Activated B cell treated with CpG ODN at 0.5 μM for 24 hours (primary cell): ENCODE data around the gene DENND10. TPM values are rescaled to one million over a fixed set of nuclear protein-coding genes. Genes with fewer than 3 reads are reported as not detected.

ENCODE experiments used
- ATAC-seq: fragments of 200-7000 bp; cut with Tn5 transposase; one replicate; pipeline ENCODE4 v1.10.0; 2021; ENCODE audit warnings: low read depth, mild to moderate bottlenecking, moderate library complexity
- CTCF ChIA-PET: fragments of 350-600 bp; sonication (Branson Sonifier 250); formaldehyde crosslinking; loops from one replicate; lab custom pipeline; 2021; ENCODE audit warnings: antibody characterized with exemption; lab: Charles Lee
- POLR2A ChIA-PET: fragments of 350-600 bp; sonication (Branson Sonifier 250); formaldehyde crosslinking; loops from one replicate; lab custom pipeline; 2021; ENCODE audit warnings: antibody characterized with exemption; lab: Charles Lee
- DNase-seq: peaks from one replicate; pipeline ENCODE4 v3.0.0; 2022
- H3K27ac Mint-ChIP-seq: one replicate; pipeline ENCODE4 v1.8.0; 2020; ENCODE audit warnings: mixed read lengths
- H3K27me3 Mint-ChIP-seq: one replicate; pipeline ENCODE4 v1.8.0; 2021; ENCODE audit warnings: mixed read lengths
- H3K36me3 Mint-ChIP-seq: one replicate; pipeline ENCODE4 v1.8.0; 2021; ENCODE audit warnings: low read depth, mixed read lengths
- H3K4me1 Mint-ChIP-seq: one replicate; pipeline ENCODE4 v1.8.0; 2021; ENCODE audit warnings: mixed read lengths
- H3K4me3 Mint-ChIP-seq: one replicate; pipeline ENCODE4 v1.8.0; 2020; ENCODE audit warnings: mild to moderate bottlenecking, mixed read lengths
- H3K9me3 Mint-ChIP-seq: one replicate; pipeline ENCODE4 v1.8.0; 2020; ENCODE audit warnings: mixed read lengths
- intact Hi-C: fragments of 100-400 bp; cut with micrococcal nuclease; formaldehyde crosslinking; loops from one replicate; pipeline ENCODE4 v1.15.1; 2024
- total RNA-seq: library from RNA; stranded (reverse); gene quantifications from 2 replicates; pipeline ENCODE4 v1.2.3, GENCODE V29; 2022
- TF ChIP-seq, protein P1 (sequence below): fragments of 200-600 bp; IDR thresholded peaks from one replicate; pipeline ENCODE4 v1.8.0; 2022; ENCODE audit warnings: antibody characterized with exemption, mild to moderate bottlenecking

Gene DENND10
- total RNA-seq, 1 donor from 2014 or later: 15.0 TPM

GRCh38 chr10:119079599-119080520 lies 24.1 kb upstream of the DENND10 start:
- ATAC-seq (peak; percentile 61), DNase-seq (no peak)
- POLR2A ChIA-PET: interaction anchor here (0.6 to 2.2 kb wide), 5 partner anchors 19 to 437 kb away, joined by 3 to 13 read pairs (median 5); partner anchors contain the start of genes DENND10 and SFXN4
- H3K4me3 Mint-ChIP-seq: peak overlapping the region; percentile 89
- H3K27ac Mint-ChIP-seq: peak overlapping the region; percentile 93
- H3K36me3 Mint-ChIP-seq: peaks cover 30% of the 10 kb centered on the region
- intact Hi-C loops: loop anchor here (1.0 to 10.0 kb wide), 11 partner anchors 19 to 795 kb away; partner anchors contain the start of genes BAG3, DENND10, MCMBP and PRDX3
- TF ChIP-seq, protein P1, sequence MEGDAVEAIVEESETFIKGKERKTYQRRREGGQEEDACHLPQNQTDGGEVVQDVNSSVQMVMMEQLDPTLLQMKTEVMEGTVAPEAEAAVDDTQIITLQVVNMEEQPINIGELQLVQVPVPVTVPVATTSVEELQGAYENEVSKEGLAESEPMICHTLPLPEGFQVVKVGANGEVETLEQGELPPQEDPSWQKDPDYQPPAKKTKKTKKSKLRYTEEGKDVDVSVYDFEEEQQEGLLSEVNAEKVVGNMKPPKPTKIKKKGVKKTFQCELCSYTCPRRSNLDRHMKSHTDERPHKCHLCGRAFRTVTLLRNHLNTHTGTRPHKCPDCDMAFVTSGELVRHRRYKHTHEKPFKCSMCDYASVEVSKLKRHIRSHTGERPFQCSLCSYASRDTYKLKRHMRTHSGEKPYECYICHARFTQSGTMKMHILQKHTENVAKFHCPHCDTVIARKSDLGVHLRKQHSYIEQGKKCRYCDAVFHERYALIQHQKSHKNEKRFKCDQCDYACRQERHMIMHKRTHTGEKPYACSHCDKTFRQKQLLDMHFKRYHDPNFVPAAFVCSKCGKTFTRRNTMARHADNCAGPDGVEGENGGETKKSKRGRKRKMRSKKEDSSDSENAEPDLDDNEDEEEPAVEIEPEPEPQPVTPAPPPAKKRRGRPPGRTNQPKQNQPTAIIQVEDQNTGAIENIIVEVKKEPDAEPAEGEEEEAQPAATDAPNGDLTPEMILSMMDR: no peak
- CTCF ChIA-PET: interaction anchor here (1.7 kb wide), 1 partner anchor 25 kb away, joined by 5 read pairs; the partner anchor contains the start of gene DENND10
- H3K27me3 Mint-ChIP-seq: no peaks in the 10 kb centered on the region
- no peaks in the 10 kb centered on the region for H3K9me3 Mint-ChIP-seq
- H3K4me1 Mint-ChIP-seq: peaks cover 50% of the 10 kb centered on the region

DNA sequence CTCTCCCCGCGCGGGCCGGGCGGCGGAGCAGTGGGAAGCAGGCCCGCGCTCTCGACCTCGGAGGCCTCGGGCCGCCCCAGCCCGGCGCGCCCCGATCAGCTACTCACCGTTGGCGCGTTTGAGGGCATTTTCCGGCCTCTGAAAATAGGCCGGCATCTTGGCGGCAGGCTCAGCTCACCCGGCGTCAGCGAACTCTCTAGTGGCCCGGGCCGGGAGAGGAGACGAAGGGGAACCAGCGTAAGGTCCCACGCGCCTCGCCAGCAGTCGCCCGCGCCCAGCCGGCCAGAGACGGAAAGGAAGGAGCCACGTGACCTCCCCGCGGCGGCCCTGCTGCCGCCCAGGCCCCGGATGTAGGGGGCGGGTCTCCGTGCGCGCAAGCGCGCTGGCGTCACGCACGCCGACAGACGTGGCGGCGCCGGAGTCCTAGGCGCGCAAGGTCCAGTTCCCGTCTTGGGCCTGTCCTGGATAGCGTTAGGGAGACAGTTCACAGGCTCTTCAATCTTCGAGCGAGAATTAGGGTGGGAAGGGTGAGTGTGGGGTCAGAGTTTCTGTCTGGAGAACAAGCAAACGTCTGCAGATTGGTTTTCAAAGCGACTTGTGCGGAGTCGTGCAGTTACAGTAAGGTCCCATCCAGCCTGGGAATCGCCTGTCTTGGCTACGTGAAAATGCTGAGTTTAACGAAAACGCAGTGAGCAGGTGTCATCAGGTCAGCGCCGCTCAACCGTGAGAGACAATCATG lies 23.2 kb upstream of the DENND10 start, which contains the start of gene EIF3A:
EIF3A (minus strand) TSS at position 297 of the 739 bp plus-strand sequence; CDS start at position 156, 141 bp downstream.
- intact Hi-C loops: loop anchor here (1.0 to 10.0 kb wide), 12 partner anchors 20 to 794 kb away; partner anchors contain the start of genes BAG3, DENND10, MCMBP and PRDX3
- Mint-ChIP-seq H3K36me3 (peaks cover 27% of the 10 kb centered on the region), H3K27me3 (no peaks in the 10 kb centered on the region), H3K4me1 (peaks cover 49% of the 10 kb centered on the region), H3K4me3 (peak within 1 kb of the TSS; percentile 89), H3K27ac (peak within 1 kb of the TSS; percentile 93), H3K9me3 (no peaks in the 10 kb centered on the region)
- TF ChIP-seq, protein P1: no peak
- POLR2A ChIA-PET: interaction anchor here (0.5 to 2.2 kb wide), 7 partner anchors 20 to 792 kb away, joined by 3 to 13 read pairs (median 5); partner anchors contain the start of genes DENND10, MCMBP and SFXN4
- ATAC-seq (peak; percentile 79), DNase-seq (peak; percentile 97)
- CTCF ChIA-PET: no interaction called here

DNA sequence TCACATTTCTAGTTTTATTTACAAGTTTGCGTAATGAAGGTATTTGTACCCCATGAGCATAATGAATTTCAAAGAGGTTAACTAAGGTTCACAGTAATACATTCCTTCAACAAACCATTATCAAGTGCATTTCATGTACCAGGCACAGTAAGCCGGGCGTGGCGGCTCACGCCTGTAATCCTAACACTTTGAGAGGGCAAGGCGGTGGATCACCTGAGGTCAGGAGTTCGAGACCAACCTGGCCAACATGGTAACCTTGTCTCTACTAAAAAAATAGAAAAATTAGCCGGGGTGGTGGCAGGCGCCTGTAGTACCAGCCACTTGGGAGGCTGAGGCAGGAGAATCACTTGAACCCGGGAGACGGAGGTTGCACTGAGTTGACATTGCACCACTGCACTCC lies 19.0 kb upstream of the DENND10 start:
- DNase-seq: no peak
- H3K4me3 Mint-ChIP-seq: no peak overlapping the region
- intact Hi-C loops: loop anchor here (5.0 to 10.0 kb wide), 3 partner anchors 47 to 790 kb away; partner anchors contain the start of gene MCMBP
- no peaks in the 10 kb centered on the region for H3K27me3 Mint-ChIP-seq
- H3K4me1 Mint-ChIP-seq: peaks cover 48% of the 10 kb centered on the region
- ATAC-seq: no peak
- H3K36me3 Mint-ChIP-seq: peaks cover 6% of the 10 kb centered on the region
- CTCF ChIA-PET: interaction anchor here (1.6 kb wide), 1 partner anchor 19 kb away, joined by 3 read pairs; the partner anchor contains the start of gene DENND10
- TF ChIP-seq, protein P1: no peak
- H3K27ac Mint-ChIP-seq: no peak overlapping the region
- H3K9me3 Mint-ChIP-seq: no peaks in the 10 kb centered on the region
- POLR2A ChIA-PET: interaction anchor here (0.7 kb wide), 1 partner anchor 95 kb away, joined by 5 read pairs; no protein-coding TSS in a partner anchor

- peaks cover 59% of the 10 kb centered on the region for H3K4me1 Mint-ChIP-seq
- no peak for DNase-seq
- TF ChIP-seq, protein P1: no peak
- H3K27me3 Mint-ChIP-seq: no peaks in the 10 kb centered on the region
- H3K27ac Mint-ChIP-seq: peak overlapping the region; percentile 25
- intact Hi-C loops: loop anchor here (10.0 kb wide), 1 partner anchor 787 kb away; the partner anchor contains the start of gene MCMBP
- no peaks in the 10 kb centered on the region for H3K36me3 Mint-ChIP-seq
- H3K9me3 Mint-ChIP-seq: no peaks in the 10 kb centered on the region
- ATAC-seq: no peak
- peak overlapping the region; percentile 12 for H3K4me3 Mint-ChIP-seq
- ChIA-PET POLR2A (no interaction called here), CTCF (no interaction called here)
Observed at GRCh38 chr10:119087271-119087882, 16.5 kb upstream of the DENND10 start.
